HCEC 1CT (cell line): Measurements from ENCODE around the gene ATG2B.

Experiments
- DNase-seq: peaks from one replicate; pipeline ENCODE4 v3.0.0-alpha.2; 2017

ATG2B gene, protein sequence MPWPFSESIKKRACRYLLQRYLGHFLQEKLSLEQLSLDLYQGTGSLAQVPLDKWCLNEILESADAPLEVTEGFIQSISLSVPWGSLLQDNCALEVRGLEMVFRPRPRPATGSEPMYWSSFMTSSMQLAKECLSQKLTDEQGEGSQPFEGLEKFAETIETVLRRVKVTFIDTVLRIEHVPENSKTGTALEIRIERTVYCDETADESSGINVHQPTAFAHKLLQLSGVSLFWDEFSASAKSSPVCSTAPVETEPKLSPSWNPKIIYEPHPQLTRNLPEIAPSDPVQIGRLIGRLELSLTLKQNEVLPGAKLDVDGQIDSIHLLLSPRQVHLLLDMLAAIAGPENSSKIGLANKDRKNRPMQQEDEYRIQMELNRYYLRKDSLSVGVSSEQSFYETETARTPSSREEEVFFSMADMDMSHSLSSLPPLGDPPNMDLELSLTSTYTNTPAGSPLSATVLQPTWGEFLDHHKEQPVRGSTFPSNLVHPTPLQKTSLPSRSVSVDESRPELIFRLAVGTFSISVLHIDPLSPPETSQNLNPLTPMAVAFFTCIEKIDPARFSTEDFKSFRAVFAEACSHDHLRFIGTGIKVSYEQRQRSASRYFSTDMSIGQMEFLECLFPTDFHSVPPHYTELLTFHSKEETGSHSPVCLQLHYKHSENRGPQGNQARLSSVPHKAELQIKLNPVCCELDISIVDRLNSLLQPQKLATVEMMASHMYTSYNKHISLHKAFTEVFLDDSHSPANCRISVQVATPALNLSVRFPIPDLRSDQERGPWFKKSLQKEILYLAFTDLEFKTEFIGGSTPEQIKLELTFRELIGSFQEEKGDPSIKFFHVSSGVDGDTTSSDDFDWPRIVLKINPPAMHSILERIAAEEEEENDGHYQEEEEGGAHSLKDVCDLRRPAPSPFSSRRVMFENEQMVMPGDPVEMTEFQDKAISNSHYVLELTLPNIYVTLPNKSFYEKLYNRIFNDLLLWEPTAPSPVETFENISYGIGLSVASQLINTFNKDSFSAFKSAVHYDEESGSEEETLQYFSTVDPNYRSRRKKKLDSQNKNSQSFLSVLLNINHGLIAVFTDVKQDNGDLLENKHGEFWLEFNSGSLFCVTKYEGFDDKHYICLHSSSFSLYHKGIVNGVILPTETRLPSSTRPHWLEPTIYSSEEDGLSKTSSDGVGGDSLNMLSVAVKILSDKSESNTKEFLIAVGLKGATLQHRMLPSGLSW (N-terminal part only)

DNA sequence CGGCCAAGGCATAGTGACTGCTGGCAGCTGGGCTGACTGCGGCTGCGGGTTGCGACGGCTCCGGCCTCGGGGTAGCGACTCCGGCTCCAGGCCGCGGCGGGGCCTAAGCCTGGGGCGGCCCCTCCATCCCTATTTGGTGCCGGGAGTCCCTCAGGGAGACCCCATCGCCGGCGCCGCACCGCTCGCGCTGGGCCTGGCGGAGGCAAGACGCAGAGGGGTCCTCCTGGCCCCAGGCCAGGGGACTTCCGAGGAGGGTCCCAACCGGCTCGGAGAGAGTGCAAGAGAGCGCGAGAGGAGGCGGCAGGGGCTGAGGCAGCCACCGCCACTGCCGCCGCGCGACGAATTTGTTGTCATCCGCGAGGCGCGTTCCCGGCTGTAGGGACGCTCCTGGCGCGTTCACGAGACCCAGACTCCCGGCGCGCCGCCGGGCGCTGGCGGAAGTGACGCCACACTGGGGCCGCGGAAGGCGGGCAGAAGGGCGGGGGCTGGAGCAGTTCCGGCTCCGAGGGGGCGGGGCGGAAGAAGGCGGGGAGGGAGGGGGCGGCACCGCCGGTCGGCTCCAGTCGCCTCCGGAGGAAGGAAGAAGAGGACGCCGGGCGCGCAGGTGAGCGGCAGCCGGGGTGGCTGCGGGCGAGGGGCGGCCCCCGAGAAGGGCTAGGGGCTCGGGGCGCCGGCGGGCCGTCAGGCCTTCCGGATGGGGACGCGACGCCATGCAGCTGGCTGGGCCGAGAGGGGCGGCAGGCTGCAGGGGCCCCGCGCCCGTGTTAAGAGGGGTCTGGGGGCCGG lies at the start of gene ATG2B, which contains the start of gene GSKIP:
TSS of gene ATG2B (minus strand) at position 377 of the 786 bp plus-strand sequence. CDS start at position 12, 365 bp downstream.
TSS of gene GSKIP (plus strand) at position 562 of the 786 bp plus-strand sequence. CDS start 18,722 bp downstream, outside the sequence.
- DNase-seq = peak; percentile 87

DNA sequence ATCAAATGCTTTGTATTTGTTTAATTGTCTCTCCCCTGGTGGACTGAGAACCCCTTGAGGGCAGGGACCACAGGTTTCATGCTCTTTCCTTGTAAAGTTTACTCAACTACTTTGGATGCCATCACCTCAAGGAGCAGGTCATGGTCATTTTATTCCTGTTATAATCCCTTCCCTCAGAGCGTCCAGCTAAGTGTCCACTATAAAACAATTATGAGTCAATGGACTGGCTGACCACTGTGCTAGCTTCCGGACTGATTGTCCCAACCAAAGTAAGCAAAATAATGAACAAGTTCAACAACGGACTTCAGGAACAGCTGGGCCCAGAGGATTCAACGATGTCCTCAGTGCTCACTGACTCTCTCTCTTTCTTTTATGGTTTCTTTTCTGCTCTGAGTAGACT lies 47.0 kb upstream of the ATG2B start:
- DNase-seq = no peak

DNA sequence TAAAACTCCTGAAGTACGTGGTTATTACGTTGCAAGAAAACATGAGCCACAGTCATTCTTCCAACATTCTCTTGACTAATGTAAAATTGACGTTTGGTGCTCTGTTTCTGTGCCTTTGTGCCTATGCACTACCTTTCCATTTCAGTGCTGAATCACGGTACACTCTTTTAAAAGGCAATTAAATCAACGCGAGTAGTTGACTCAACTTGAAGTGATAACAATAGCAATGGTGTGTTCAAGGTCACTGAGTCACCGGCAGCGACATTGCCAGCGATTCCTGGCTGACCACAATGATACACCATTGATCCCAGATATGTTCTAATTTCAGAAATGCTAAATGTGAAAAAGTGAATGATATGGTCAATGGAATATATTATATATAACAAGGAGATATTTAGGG lies 46.6 kb upstream of the ATG2B start:
- DNase-seq = no peak

DNA sequence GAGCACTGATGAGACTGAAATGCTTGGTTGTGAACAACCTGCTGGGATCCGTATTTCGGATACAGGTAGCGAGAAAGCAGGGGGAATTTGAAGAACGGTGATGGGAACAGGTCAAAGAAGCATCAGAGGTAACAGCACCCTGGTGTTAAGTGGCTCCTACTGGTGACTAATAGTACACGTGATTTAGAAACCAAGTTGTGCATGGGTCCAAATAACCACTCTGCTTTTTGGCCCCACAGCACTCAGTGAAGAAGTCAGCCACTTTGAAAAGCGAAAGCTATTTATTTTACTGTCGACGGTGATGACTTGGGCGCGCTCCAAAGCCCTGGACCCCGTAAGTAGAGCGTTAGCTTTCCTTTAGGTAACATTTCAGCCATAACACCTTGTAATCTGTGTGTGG lies 45.5 kb upstream of the ATG2B start:
- no peak for DNase-seq

DNA sequence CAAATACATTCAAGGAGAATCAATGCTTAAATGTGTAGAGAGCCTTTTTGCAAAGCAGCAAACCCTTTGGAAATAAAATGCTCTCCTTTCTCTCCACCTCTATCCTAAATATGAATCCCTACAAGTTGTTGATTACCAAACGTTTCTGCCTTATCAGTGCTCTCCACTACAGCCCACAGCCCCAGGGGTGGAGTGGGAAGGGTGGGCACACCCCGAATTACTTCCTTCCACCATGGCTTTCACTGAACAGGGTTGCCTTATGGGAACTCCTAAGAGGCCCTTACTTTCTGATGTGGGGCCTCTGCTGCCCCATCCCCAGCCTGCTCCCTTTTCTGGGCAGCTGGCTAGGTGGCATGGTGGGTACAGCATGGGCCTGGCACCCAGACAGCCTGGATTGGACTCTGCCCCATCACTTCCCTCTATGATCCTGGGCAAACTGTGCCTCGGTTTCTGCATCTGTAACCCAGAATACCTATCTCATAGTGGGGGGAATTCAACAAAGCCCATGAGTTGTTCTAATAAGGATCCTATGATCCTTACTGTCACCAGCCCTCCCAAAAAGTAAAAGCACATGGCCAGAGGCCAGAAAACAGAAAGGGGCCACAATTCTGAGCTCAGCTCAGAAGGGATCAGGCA lies 44.9 kb upstream of the ATG2B start:
- no peak for DNase-seq

DNA sequence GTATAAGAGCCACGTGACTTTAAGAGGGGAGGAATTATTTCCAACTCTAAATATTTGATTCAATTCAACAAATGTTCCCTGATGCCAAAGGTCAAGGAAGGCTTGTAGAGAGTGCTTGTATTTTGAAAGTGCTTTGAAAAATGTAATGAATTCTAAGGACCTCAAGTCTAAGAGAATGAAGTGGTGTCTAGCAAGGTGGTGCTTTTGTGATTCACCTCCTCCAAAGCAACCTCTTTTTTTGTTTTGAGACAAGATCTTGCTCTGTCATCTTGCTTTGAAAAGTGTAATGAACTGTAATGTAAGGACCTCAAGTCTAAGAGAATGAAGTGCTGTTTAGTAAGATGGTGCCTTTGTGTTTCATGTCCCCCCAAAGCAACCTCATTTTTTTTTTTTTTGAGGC lies 42.5 kb upstream of the ATG2B start:
- no peak for DNase-seq

DNA sequence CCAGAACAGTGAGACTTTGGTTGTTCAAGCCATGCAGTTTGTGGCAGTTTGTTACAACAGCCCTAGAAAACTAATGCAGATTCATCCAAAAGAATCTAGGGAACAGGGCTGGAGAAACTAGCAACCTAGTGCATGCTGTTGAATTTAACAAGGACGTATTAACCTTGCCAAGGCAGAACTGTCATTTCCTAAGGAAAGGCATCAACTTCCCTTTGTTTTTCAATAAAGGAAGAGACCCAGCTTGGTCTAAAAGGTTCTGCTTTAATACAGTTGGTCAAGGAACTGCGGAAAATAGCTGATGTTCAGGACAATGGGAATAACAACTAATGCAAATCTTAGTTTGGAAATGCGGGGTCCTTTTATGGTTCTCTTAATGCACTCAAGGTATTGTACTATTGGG lies 40.3 kb upstream of the ATG2B start:
- DNase-seq = no peak

DNA sequence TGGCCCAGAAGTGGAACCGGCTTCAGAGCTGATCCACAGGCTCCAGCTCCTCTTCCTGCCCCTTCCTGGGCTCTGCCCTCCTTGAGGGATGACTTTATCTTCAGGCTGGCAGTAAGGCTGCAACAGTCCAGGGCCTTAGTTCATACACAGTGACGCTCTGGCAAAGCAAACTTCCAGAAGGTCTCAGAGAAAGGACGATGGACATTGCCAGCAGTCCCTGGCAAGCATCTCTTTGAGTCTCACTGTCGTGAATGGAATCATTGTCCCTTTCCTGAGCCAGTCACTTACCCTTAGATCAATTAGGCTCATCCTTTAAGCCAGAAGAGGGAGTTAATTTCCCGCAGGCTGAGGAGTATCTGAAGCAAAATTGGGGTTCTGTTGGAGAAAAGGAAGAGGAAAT lies 37.4 kb upstream of the ATG2B start:
- no peak for DNase-seq

DNA sequence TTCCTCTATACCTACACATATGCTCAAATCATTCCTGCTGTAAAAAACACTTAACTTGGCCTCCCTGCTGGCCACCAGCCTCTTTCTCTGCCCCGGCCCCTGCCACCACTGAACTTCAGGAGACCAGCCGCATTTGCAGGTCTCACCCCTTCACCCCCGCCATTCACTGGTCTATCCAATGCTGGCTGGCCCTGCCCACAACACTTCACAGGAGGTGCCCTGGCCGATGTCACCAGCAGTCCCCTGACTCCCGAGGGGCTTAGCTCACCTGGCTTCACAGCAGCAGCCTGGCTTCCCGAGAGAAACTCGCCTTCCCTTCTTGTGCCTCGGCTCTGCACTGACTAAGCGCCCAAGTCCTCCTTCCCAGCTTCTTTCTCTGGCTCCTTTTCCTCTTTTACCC lies 36.3 kb upstream of the ATG2B start:
- DNase-seq = no peak

DNA sequence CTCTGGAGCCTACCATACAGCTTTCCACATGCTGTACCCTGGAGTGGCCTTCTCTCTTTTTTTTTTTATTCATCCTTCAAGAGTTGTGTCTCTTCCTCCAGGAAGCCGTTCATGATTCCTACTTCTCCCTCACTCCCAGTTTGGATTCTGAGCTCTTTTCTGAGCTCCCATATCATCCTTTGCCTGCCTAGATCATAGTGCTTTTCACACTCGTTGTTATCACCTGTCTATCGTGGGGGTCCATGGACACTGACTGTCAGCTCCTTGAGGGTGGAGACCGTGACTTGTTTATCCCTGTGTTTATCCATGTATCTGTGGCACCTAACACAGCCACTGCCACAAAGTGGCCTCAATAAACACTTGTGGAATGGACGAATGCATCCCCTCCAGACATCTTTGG lies 35.8 kb upstream of the ATG2B start:
- no peak for DNase-seq

DNA sequence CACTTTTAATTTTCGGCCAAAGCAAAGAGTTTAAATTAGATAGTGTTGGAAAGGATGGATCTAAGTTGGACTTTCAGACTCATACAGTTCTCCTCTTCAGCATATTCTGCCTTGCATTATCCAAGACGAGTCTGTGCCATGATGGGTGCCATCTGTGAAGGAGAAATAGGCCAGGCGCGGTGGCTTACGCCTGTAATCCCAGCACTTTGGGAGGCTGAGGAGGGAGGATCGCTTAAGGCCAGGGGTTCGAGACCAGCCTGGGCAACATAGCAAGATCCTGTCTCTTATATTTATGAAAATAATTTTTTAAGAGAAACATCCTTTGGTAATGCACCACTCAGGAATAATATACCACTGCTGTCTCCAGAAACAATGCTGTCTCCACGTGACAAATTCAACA lies 35.3 kb upstream of the ATG2B start:
- DNase-seq = no peak

DNA sequence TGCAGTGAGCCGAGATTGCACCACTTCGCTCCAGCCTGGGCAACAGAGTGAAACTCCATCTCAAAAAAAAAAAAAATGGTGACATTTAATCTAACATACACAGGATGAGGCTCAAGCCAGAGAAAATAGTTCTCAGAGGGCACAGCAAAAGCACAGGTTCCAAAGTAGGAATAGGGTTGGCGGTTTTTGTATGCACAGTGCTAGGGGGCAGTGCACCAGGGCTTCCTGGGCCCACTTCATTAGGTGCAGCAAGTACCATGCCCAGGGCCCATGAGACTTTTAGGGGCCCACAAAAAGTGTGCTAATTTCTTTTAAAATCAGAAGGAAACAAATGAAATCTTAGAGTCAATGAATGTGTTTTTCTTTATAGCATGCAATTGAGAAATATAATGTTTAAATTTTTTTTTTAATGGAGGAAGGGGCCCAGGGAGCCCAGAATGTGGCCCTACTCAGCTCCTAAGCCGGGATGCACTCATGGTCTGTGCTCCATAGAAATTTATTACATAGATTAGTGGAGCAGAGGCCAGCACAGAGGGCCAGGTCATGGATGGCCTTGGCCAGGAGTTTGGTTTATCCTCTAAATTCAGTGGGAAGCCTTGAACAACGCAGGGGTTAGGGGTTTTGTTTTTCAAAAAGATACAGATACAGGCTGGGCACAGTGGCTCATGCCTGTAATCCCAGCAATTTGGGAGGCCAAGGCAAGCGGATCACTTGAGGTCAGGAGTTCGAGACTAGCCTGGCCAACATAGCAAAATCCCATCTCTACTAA lies 31.1 kb upstream of the ATG2B start:
- DNase-seq = no peak

DNA sequence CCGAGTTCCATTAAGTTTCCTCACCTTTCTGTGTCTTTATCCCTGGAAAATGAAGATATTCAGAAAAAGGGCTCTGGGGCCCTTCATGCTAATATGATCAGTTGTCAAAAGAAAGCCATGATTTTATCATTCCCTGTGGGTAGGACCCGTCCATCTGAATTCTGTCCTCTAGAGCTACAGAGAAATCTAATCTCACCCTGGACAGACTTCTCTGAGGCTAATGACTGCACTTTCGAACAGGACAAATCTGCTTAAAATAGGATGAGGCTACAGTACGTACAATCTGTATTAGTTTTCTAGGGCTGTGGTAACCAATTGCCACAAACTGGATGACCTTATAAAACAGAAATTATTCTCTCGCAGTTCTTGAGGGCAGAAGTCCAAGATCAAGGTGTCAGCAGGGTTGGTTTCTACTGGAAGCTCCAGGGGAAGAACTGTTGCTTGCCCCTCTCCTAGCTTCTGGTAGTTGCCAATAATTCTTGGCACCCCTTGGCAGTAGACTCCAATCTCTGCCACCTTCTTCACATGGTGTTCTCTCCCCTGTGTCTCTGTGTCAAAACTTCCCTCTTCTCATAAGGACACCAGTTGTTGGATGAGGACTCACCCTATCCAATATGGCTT lies 30.0 kb upstream of the ATG2B start:
- no peak for DNase-seq

DNA sequence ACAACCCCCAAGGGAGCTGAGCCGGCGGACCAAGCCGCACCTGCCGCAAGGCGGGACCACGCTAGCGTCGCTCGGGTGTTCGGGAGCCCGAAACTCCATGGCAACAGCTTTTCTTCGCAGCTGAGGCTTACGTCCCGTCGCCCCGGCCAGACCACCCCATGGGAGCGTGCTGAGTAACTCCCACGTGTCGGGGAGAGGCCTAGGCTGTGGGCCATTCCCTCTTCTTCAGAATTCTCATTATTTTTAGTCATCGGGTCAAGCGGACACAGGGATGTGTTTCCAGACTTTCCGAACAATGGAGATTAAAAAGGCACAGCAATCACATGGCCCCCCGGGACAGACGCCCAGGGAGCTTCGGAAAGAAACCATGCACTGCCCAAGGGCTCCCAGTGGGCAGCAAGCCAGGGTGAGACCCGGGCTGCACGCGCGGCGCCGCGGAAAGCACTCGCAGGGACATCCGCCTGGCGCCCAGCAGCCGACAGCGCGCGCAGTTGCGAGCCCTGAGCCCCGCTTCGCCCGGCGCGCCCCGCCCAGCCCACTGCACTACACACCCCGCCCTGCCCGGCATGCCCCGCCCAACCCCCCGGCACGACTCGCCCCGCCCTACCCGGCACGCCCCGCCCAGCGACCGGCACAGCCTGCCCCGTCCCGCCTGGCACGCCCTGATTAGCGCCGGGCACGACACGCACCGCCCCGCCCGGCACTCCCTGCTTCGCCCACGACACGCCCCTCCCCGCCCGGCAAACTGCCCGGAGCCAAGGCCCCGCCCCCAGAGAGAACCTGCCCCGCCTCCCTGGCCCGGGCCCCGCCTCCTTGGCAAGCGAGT lies 28.4 kb upstream of the ATG2B start:
- peak; percentile 94 for DNase-seq

DNA sequence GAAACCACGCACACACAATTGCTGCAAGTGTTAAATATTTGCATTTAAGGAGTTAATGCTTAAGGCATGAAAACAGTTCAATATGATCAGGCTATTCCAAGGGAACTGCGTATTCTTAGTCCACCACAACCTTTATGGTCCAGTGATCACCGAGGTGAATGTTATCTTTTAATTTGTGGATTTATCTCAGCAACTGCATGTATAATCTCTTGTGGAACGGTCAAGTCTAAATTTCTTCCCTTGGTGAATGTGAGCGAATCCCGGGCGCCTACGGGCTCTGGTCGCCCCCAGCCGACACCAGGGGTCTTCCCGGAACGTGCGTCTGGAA lies 27.8 kb upstream of the ATG2B start:
- no peak for DNase-seq

DNA sequence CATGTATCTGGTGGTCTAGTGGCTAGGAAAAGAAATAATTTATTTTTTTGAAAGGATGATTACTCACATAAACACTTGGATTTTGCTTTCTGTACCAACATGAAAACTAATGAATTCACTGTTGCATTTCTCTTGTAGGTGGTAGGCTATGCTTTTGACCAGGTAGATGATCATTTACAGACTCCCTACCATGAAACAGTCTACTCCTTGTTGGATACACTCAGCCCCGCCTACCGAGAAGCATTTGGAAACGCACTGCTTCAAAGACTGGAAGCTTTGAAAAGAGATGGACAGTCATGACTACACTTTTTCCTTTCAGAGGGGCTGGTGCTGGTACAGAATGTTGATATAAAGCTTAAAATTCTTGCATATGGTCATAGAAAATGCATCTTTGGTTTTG lies 22.2 kb upstream of the ATG2B start:
- no peak for DNase-seq

DNA sequence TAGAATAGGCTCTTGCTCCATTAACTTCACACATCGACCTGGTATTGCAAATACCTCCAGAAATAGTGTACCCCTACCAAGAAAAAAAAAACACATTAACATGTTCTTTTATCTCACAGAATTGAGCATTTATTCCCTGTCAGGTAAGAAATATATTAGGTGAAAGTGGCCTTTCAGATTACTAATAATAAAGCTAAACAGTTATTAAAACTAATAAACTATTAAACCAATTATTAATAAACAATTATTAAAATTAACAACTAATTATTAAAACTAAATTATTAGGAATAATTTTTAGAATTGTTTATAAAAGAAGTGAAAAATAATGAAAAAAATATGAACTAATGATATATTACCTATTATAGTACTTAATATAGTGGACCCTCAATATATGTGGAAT lies 21.6 kb upstream of the ATG2B start:
- DNase-seq = no peak

DNA sequence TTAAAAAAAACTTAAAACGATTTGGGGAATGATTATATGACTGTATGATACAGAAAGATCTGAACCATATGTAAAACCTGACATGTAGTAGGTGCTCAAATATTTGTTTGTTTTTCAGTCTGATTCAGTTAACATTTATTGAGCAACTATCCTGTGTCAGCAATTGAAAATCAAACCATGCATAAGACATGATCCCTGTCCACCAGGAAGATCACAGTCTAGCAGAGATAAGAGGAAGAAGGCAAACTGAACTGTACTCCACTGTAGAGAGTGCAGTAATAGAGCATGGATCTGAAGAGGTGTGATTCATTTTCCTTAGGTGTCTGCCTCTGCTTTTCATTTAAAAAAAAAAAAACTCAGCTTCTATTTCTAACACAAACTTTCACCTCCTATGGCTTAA lies 20.9 kb upstream of the ATG2B start:
- DNase-seq = no peak

DNA sequence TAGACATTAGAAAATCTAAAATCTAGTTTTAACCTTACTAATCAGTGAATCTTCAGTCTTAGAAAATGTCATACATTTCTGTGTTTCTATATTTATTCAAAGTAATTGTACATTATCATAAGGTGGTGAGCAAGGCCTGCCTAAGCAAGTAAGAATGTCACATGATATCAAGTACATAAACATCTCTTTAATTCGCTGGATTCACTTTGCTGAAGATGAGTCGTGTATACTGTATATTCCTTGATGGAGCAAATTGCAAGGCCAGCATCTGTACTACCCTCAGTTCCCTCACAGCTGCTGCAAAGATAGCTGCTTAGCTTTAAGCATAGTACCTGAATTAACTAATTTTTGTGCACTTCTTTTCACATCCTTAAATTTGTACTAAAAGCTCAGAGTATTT lies 20.3 kb upstream of the ATG2B start:
- DNase-seq = peak; percentile 26

DNA sequence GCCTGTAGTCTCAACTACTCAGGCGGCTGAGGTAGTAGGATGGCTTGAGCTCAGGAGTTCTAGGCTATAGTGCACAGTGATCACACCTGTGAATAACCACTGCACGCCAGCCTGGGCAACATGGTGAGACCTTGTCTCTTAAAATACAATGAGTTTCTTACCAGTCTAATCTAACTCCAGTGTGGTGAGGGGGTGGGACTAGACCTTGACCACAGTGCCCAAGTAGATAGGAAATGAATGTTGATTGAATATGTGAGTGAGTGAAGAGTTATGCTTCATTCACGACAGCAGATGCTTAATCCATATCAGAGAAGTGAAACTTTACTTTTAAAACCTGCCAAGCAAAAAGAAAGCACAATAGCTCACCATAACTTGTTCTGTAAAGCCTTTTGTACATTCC lies 17.6 kb upstream of the ATG2B start:
- DNase-seq = no peak
